ENCODE data around the gene HIGD2A. TPM values are rescaled to one million over a fixed set of nuclear protein-coding genes. Genes with fewer than 3 reads are reported as not detected.

HIGD2A gene
- total RNA-seq, 4 donors from 2014 or later, result 105 to 134 (median 116) TPM

GRCh38 chr5:176352116-176352878 lies 36.3 kb upstream of the HIGD2A start:
- ATAC-seq (ENCODE audit: low FRiP score), result no peak
- TF ChIP-seq, protein P1, sequence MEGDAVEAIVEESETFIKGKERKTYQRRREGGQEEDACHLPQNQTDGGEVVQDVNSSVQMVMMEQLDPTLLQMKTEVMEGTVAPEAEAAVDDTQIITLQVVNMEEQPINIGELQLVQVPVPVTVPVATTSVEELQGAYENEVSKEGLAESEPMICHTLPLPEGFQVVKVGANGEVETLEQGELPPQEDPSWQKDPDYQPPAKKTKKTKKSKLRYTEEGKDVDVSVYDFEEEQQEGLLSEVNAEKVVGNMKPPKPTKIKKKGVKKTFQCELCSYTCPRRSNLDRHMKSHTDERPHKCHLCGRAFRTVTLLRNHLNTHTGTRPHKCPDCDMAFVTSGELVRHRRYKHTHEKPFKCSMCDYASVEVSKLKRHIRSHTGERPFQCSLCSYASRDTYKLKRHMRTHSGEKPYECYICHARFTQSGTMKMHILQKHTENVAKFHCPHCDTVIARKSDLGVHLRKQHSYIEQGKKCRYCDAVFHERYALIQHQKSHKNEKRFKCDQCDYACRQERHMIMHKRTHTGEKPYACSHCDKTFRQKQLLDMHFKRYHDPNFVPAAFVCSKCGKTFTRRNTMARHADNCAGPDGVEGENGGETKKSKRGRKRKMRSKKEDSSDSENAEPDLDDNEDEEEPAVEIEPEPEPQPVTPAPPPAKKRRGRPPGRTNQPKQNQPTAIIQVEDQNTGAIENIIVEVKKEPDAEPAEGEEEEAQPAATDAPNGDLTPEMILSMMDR (IDR thresholded peaks at IDR 0.05), result no peak
- no peak for DNase-seq (ENCODE audit: low spot score)

DNA sequence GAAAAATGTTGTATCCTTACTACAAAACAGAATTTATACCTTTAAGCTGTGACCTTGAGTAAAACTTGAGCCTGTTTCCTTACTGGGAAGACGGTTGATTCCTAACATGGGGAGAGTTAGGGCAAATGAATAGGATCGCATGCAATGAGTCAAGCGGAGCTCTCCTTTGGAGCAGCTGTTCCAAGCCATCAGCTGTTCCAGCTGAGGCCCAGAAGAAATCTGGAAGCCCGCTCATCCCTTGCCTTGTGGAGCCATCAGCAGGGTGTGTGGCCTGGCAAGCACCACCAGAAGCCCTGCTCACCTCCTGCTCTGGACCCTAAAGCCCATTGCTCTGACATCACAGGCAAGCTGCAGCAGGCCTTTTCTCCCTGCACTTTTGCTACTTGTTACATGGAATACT lies 35.0 kb upstream of the HIGD2A start:
- no peak for ATAC-seq (ENCODE audit: low FRiP score)
- TF ChIP-seq, protein P1 (IDR thresholded peaks at IDR 0.05), result no peak

DNA sequence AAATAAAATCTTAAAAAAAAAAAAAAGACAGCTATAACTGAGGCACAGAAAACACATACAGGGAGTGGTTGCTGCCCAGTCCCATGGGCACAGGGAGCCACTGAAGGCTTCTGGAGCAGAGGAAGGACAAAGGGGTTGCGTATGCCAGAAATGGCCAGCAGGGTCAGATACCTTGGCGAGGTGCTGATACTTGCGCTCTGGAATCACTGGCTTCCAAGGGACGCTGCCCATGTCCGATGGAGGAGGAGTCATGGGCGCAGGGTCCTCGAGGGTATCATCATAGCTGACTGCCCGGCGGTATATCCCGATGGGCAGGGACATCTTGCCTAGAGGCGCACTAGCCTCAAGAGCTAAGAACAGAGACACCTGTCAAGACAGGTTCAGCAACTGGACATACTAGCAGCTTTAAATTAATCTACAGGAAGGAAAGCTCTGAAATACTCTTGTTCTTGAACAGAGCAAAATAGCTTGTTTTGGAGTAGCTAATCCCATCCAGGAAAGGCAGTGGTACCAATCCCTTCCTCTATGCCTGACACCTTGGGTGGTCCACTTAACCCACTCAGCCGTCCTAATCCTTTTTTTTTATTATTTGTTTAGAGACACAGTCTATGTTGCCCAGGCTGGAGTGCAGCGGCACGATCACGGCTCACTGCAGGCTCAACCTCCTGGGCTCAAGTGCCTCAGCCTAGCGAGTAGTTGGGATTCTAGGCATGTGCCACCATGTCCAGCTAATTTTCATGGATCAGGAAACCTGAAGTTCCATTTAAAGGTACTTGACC lies 33.0 kb upstream of the HIGD2A start:
- no peak for ATAC-seq (ENCODE audit: low FRiP score)
- DNase-seq (ENCODE audit: low spot score), result no peak
- TF ChIP-seq, protein P1 (IDR thresholded peaks at IDR 0.05), result no peak

More for the DNA sequence above, 35.0 kb upstream of the HIGD2A start:
- DNase-seq (ENCODE audit: low spot score), result no peak

GRCh38 chr5:176356179-176356566 lies 32.4 kb upstream of the HIGD2A start:
- no peak for ATAC-seq (ENCODE audit: low FRiP score)
- DNase-seq (ENCODE audit: low spot score), result no peak

GRCh38 chr5:176359658-176360057 lies 28.9 kb upstream of the HIGD2A start:
- ATAC-seq (ENCODE audit: low FRiP score), result no peak
- TF ChIP-seq, protein P1 (IDR thresholded peaks at IDR 0.05), result no peak
- DNase-seq (ENCODE audit: low spot score), result no peak

More at GRCh38 chr5:176356179-176356566, 32.4 kb upstream of the HIGD2A start:
- TF ChIP-seq, protein P1 (IDR thresholded peaks at IDR 0.05), result no peak

DNA sequence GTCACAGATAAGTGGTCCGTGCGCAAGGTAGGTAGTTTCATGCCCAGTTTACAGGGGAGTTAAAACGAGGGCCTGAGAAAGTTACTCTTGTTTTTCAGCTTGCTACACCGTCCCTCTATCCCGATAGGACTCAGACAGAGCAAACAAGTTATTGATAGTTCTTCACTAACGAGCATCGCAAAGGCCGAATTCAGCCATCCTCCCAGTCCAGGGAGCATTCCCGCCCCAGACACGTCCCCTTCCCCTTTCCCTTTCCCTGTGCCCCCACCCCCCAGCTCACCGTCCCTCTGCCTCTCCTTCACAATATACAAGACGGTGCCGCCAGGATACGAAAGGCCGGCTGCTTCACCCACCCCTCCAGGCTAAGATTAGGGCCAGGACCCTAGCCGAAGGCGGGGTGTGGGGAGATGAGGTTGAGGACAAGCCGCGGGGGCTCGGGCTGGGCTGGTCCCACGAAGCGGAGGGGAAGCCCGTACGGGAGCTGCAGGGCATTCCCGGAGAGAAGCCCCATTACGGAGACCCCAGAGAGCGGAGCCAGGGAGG lies 27.6 kb upstream of the HIGD2A start:
- ATAC-seq (ENCODE audit: low FRiP score) (peak; percentile 1), DNase-seq (ENCODE audit: low spot score) (no peak)
- TF ChIP-seq, protein P1 (IDR thresholded peaks at IDR 0.05), result no peak
